ENCODE data around the gene ESPL1. TPM values are rescaled to one million over a fixed set of nuclear protein-coding genes. Genes with fewer than 3 reads are reported as not detected.
"Not testable (repeated sequence)": the region's sequence is repeated elsewhere in the genome, so short reads cannot be mapped to it uniquely, and the experiment has no call there.

Gene ESPL1
- total RNA-seq, 2 experiments from 2014 or later = 53.3 to 54.2 TPM

GRCh38 chr12:53292426-53292825 lies 24.3 kb downstream of the ESPL1 start:
- Mint-ChIP-seq H3K27me3 (ENCODE audit: low read depth) (no peaks in the 10 kb centered on the region), H3K27ac (no peak overlapping the region), H3K9me3 (no peaks in the 10 kb centered on the region), H3K4me3 (no peak overlapping the region), H3K4me1 (ENCODE audit: low read depth) (peaks cover 41% of the 10 kb centered on the region), H3K36me3 (ENCODE audit: low read depth) (peaks cover 65% of the 10 kb centered on the region)
- intact Hi-C loops (cut with micrococcal nuclease) = no loop called here
- DNase-seq = no peak
- CTCF ChIA-PET = interaction anchor here (1.4 to 12.3 kb wide), 4 partner anchors 30 to 134 kb away, joined by 6 to 154 read pairs (median 18); partner anchors contain the start of gene AAAS

DNA sequence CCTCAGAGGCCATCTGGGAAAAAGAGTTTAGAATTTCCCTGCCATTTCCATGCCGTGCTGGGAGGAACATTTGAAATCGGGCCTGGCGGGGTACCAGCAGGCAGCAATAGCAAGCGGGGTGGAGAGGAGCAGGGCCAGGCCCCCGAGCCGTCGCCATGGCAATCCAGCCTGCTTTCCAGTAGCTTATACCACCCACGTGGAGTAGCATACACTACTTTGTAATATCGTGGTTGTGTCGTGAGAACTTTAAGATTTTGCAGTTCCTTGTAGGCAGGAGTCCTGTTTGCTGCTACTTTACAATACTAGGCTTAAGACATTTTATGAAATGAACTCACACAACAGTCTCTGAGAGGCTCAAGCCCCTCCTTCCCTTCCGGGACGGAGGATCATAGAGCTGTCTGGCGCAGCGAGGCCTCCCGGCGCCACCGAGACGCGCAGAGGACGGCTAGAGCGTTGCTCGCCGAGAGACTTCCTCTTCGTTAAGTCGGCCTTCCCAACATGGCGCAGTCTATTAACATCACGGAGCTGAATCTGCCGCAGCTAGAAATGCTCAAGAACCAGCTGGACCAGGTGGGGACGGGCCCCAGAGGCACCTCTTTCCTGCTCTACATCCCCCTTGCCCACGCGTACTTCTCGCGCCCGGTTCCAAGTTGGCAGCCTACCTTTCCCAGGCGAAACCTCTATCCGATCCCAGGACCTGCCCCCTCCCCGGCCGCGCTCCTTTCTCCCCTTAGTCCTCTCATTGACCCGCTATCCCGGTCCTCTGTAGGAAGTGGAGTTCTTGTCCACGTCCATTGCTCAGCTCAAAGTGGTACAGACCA lies 27.2 kb downstream of the ESPL1 start, which contains the start of gene PFDN5:
Gene PFDN5 (plus strand): TSS at position 473 of the 821 bp plus-strand sequence. CDS start 26 bp downstream, at position 499.
- H3K4me1 Mint-ChIP-seq (ENCODE audit: low read depth) = peaks cover 53% of the 10 kb centered on the region

DNA sequence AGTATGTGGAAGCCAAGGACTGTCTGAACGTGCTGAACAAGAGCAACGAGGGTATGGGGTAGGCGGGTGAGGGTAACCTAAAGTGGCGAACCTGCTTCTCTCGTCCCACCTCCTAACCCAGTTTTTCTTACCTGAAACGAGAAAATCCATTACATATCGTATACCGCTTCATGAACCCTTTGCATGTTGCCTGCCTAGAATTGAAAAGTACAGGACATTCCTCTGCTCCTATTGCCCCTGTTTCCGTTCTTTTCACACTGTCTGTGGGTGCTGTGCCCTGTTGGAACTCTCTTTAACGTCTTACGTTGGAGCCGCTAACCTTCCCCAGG lies 27.8 kb downstream of the ESPL1 start:
- no peaks in the 10 kb centered on the region for H3K9me3 Mint-ChIP-seq
- no peaks in the 10 kb centered on the region for H3K27me3 Mint-ChIP-seq (ENCODE audit: low read depth)
- H3K4me1 Mint-ChIP-seq (ENCODE audit: low read depth) = peaks cover 53% of the 10 kb centered on the region
- intact Hi-C loops (cut with micrococcal nuclease) = loop anchor here (1.0 to 5.0 kb wide), 10 partner anchors 28 to 431 kb away; partner anchors contain the start of genes CALCOCO1, CSAD, EIF4B and ESPL1
- peaks cover 58% of the 10 kb centered on the region for H3K36me3 Mint-ChIP-seq (ENCODE audit: low read depth)
- H3K4me3 Mint-ChIP-seq = peak overlapping the region; percentile 98
- CTCF ChIA-PET = interaction anchor here (0.7 to 6.6 kb wide), 7 partner anchors 9 to 88 kb away, joined by 3 to 39 read pairs (median 5); partner anchors contain the start of genes AAAS and ESPL1
- no peak for DNase-seq
- peak overlapping the region; percentile 95 for H3K27ac Mint-ChIP-seq

More for the DNA sequence above, 27.2 kb downstream of the ESPL1 start, which contains the start of gene PFDN5:
- H3K27ac Mint-ChIP-seq = peak within 1 kb of the TSS; percentile 95
- CTCF ChIA-PET = interaction anchor here (0.7 to 6.6 kb wide), 13 partner anchors 9 to 180 kb away, joined by 3 to 39 read pairs (median 4); partner anchors contain the start of genes AAAS and ESPL1
- no peaks in the 10 kb centered on the region for H3K9me3 Mint-ChIP-seq
- DNase-seq = peak; percentile 94
- H3K27me3 Mint-ChIP-seq (ENCODE audit: low read depth) = no peaks in the 10 kb centered on the region
- H3K36me3 Mint-ChIP-seq (ENCODE audit: low read depth) = peaks cover 59% of the 10 kb centered on the region
- peak within 1 kb of the TSS; percentile 98 for H3K4me3 Mint-ChIP-seq
- intact Hi-C loops (cut with micrococcal nuclease) = loop anchor here (1.0 to 5.0 kb wide), 10 partner anchors 27 to 432 kb away; partner anchors contain the start of genes CALCOCO1, CSAD, EIF4B and ESPL1

DNA sequence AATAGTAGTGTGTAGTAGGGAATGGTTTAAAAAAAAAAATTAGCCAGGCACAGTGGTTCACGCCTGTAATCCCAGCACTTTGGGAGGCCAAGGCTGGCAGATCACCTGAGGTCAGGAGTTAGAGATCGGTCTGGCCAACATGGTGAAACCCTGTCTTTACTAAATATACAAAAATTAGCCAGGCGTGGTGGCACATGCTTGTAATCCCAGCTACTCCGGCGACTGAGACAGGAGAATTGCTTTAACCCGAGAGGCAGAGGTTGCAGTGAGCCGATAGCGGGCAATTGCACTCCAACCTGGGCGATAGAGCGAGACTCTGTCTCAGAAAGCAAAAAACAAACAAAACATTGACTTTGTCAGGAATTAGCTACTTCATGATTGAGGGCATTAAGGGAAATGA lies 29.0 kb downstream of the ESPL1 start:
- not testable (repeated sequence) for H3K27me3 Mint-ChIP-seq (ENCODE audit: low read depth); DNase-seq; H3K9me3 Mint-ChIP-seq
- peak overlapping the region; percentile 34 for H3K4me3 Mint-ChIP-seq
- intact Hi-C loops (cut with micrococcal nuclease) = loop anchor here (5.0 kb wide), 1 partner anchor 430 kb away; the partner anchor contains the start of gene CALCOCO1
- peak overlapping the region; percentile 95 for H3K27ac Mint-ChIP-seq
- peaks cover 58% of the 10 kb centered on the region for H3K36me3 Mint-ChIP-seq (ENCODE audit: low read depth)
- H3K4me1 Mint-ChIP-seq (ENCODE audit: low read depth) = peaks cover 59% of the 10 kb centered on the region
- CTCF ChIA-PET = interaction anchor here (0.8 to 6.6 kb wide), 5 partner anchors 24 to 218 kb away, joined by 3 to 39 read pairs (median 5); partner anchors contain the start of genes AAAS and ESPL1

GRCh38 chr12:53298164-53298563 lies 30.1 kb downstream of the ESPL1 start:
- Mint-ChIP-seq H3K27ac (peak overlapping the region; percentile 86), H3K36me3 (ENCODE audit: low read depth) (peaks cover 58% of the 10 kb centered on the region), H3K4me1 (ENCODE audit: low read depth) (peaks cover 69% of the 10 kb centered on the region), H3K9me3 (no peaks in the 10 kb centered on the region), H3K4me3 (no peak overlapping the region), H3K27me3 (ENCODE audit: low read depth) (no peaks in the 10 kb centered on the region)
- CTCF ChIA-PET = interaction anchor here (0.6 to 6.6 kb wide), 5 partner anchors 24 to 242 kb away, joined by 3 to 39 read pairs (median 8); partner anchors contain the start of gene AAAS
- intact Hi-C loops (cut with micrococcal nuclease) = loop anchor here (5.0 kb wide), 1 partner anchor 429 kb away; the partner anchor contains the start of gene CALCOCO1
- no peak for DNase-seq

GRCh38 chr12:53299101-53299453 lies 31.0 kb downstream of the ESPL1 start:
- Mint-ChIP-seq H3K4me1 (ENCODE audit: low read depth) (peaks cover 71% of the 10 kb centered on the region), H3K27ac (peak overlapping the region; percentile 86), H3K4me3 (peak overlapping the region; percentile 85), H3K36me3 (ENCODE audit: low read depth) (peaks cover 52% of the 10 kb centered on the region), H3K9me3 (no peaks in the 10 kb centered on the region), H3K27me3 (ENCODE audit: low read depth) (no peaks in the 10 kb centered on the region)
- DNase-seq = peak; percentile 61
- CTCF ChIA-PET = interaction anchor here (0.6 to 6.6 kb wide), 9 partner anchors 23 to 382 kb away, joined by 3 to 39 read pairs (median 7); partner anchors contain the start of genes AAAS, CSAD and ZNF740
- intact Hi-C loops (cut with micrococcal nuclease) = loop anchor here (1.0 to 5.0 kb wide), 5 partner anchors 9 to 428 kb away; partner anchors contain the start of genes CALCOCO1 and ESPL1

DNA sequence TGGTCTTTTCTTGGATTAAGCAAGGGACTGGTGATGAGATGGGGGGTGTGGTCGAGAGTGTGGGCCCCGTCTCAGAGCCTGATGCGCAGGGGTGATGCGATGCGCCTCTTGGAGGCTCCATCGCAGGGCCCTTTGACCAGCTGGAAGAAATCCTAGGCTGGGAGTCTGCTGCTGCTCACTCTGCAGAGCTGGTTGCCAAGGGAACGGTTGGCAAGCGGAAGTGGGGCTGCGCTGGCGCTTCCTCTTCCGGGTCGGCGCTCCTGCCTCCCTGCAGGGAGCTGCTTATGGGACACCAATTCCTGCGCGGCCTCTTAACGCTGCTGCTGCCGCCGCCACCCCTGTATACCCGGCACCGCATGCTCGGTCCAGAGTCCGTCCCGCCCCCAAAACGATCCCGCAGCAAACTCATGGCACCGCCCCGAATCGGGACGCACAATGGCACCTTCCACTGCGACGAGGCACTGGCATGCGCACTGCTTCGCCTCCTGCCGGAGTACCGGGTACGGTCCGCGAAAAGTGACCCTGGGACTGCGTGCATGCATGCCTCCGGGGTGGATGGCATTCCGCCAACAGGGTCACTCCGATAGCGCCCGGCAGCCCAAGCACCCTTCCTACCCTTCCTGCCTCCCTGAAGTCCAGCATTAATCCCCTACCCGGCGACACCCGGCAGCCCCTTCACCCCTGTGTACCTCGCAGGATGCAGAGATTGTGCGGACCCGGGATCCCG lies 31.5 kb downstream of the ESPL1 start, which contains the start of gene MYG1:
Gene MYG1 (plus strand): TSS at position 242 of the 727 bp plus-strand sequence. CDS start 43 bp downstream, at position 285.
- CTCF ChIA-PET = interaction anchor here (0.6 to 6.6 kb wide), 9 partner anchors 22 to 383 kb away, joined by 3 to 39 read pairs (median 7); partner anchors contain the start of genes AAAS, CSAD and ZNF740
- H3K27ac Mint-ChIP-seq = peak within 1 kb of the TSS; percentile 86
- DNase-seq = peak; percentile 89
- H3K27me3 Mint-ChIP-seq (ENCODE audit: low read depth) = no peaks in the 10 kb centered on the region
- peaks cover 50% of the 10 kb centered on the region for H3K36me3 Mint-ChIP-seq (ENCODE audit: low read depth)
- intact Hi-C loops (cut with micrococcal nuclease) = loop anchor here (1.0 to 5.0 kb wide), 5 partner anchors 9 to 428 kb away; partner anchors contain the start of genes CALCOCO1 and ESPL1
- no peaks in the 10 kb centered on the region for H3K9me3 Mint-ChIP-seq
- peaks cover 71% of the 10 kb centered on the region for H3K4me1 Mint-ChIP-seq (ENCODE audit: low read depth)
- peak within 1 kb of the TSS; percentile 85 for H3K4me3 Mint-ChIP-seq

GRCh38 chr12:53300187-53300586 lies 32.1 kb downstream of the ESPL1 start:
- Mint-ChIP-seq H3K27ac (peak overlapping the region; percentile 86), H3K27me3 (ENCODE audit: low read depth) (no peaks in the 10 kb centered on the region), H3K4me3 (peak overlapping the region; percentile 85), H3K9me3 (no peaks in the 10 kb centered on the region), H3K4me1 (ENCODE audit: low read depth) (peaks cover 66% of the 10 kb centered on the region), H3K36me3 (ENCODE audit: low read depth) (peaks cover 50% of the 10 kb centered on the region)
- CTCF ChIA-PET = interaction anchor here (2.6 to 6.6 kb wide), 2 partner anchors 22 to 87 kb away, joined by 39 read pairs; partner anchors contain the start of gene AAAS
- DNase-seq = no peak
- intact Hi-C loops (cut with micrococcal nuclease) = no loop called here

GRCh38 chr12:53302903-53303302 lies 34.8 kb downstream of the ESPL1 start:
- peaks cover 44% of the 10 kb centered on the region for H3K36me3 Mint-ChIP-seq (ENCODE audit: low read depth)

GRCh38 chr12:53306826-53307225 lies 38.7 kb downstream of the ESPL1 start:
- intact Hi-C loops (cut with micrococcal nuclease) = no loop called here
- CTCF ChIA-PET = interaction anchor here (0.5 kb wide), 1 partner anchor 10 kb away, joined by 4 read pairs; no protein-coding TSS in a partner anchor
- Mint-ChIP-seq H3K36me3 (ENCODE audit: low read depth) (peaks cover 27% of the 10 kb centered on the region), H3K4me3 (no peak overlapping the region), H3K27me3 (ENCODE audit: low read depth) (no peaks in the 10 kb centered on the region), H3K27ac (no peak overlapping the region), H3K9me3 (no peaks in the 10 kb centered on the region), H3K4me1 (ENCODE audit: low read depth) (peaks cover 15% of the 10 kb centered on the region)
- DNase-seq = no peak

More at GRCh38 chr12:53302903-53303302, 34.8 kb downstream of the ESPL1 start:
- Mint-ChIP-seq H3K9me3 (no peaks in the 10 kb centered on the region), H3K4me1 (ENCODE audit: low read depth) (peaks cover 48% of the 10 kb centered on the region), H3K27ac (peak overlapping the region; percentile 25), H3K27me3 (ENCODE audit: low read depth) (no peaks in the 10 kb centered on the region), H3K4me3 (peak overlapping the region; percentile 0)
- intact Hi-C loops (cut with micrococcal nuclease) = no loop called here
- CTCF ChIA-PET = interaction anchor here (0.6 to 3.3 kb wide), 4 partner anchors 19 to 236 kb away, joined by 3 to 23 read pairs (median 3); partner anchors contain the start of gene AAAS
- no peak for DNase-seq

DNA sequence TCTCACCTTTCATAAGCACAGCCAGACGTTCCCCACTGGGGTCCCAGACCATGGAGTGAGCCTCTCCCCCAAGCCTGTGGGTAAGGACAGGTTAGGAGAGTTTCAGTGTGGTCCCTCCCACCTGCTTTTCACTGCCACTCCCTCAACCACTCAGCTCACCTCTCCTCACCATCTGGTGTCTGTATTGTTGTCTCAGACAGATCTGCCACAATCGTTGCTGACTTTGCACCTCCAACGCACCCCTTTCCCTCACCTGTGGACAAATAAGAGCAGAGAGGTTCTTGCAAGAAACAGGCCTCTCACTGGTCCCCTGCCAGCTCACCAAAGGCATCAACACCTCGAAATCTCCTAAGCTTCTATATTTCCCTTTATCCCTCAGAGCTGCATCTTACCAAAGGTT lies 40.2 kb downstream of the ESPL1 start:
- H3K27me3 Mint-ChIP-seq (ENCODE audit: low read depth) = no peaks in the 10 kb centered on the region
- no peaks in the 10 kb centered on the region for H3K9me3 Mint-ChIP-seq
- H3K4me1 Mint-ChIP-seq (ENCODE audit: low read depth) = peaks cover 1% of the 10 kb centered on the region
- no peak for DNase-seq
- no peak overlapping the region for H3K4me3 Mint-ChIP-seq
- peaks cover 19% of the 10 kb centered on the region for H3K36me3 Mint-ChIP-seq (ENCODE audit: low read depth)
- CTCF ChIA-PET = interaction anchor here (1.3 kb wide), 2 partner anchors 13 to 20 kb away, joined by 4 to 5 read pairs; partner anchors contain the start of gene AAAS
- intact Hi-C loops (cut with micrococcal nuclease) = no loop called here
- no peak overlapping the region for H3K27ac Mint-ChIP-seq

Data from activated naive CD4-positive, alpha-beta T cell treated with anti-CD3 and anti-CD28 coated beads for 36 hours (primary cell).